Motor neuron (in vitro differentiated cells): ENCODE data around the gene YEATS4. TPM values are rescaled to one million over a fixed set of nuclear protein-coding genes. Genes with fewer than 3 reads are reported as not detected.
"Not testable (repeated sequence)": the region's sequence is repeated elsewhere in the genome, so short reads cannot be mapped to it uniquely, and the experiment has no call there.

Experiments used
- ATAC-seq, 8 experiments: fragments of 200-7000 bp; cut with Tn5 transposase; replicated peaks in 6 of 8; 2 replicates each; pipeline ENCODE4 v1.8.0; 2021; ENCODE audit warnings: mild to moderate bottlenecking in 8 of 8, moderate library complexity in 8 of 8
- H3K27ac ChIP-seq, 2 donors: fragments of 250-450 bp; sonication (Bioruptor Pico); 2 replicates each; pipeline ENCODE4 v1.9.0; 2021; ENCODE audit warnings: antibody characterized with exemption in 2 of 2, mild to moderate bottlenecking in 2 of 2, moderate library complexity in 1 of 2
- H3K4me1 ChIP-seq, 2 donors: fragments of 250-450 bp; sonication (Bioruptor Pico); replicated peaks in 1 of 2; 2 replicates each; pipeline ENCODE4 v1.6.1; 2021; ENCODE audit warnings: antibody characterized with exemption in 2 of 2, mild to moderate bottlenecking in 2 of 2, moderate library complexity in 1 of 2
- H3K4me3 ChIP-seq, 5 donors: fragments of 250-450 bp; sonication (Bioruptor Pico); 2 replicates each; pipeline ENCODE4 v1.9.0; 2021; ENCODE audit warnings: antibody characterized with exemption in 5 of 5, mild to moderate bottlenecking in 5 of 5, moderate library complexity in 4 of 5
- WGBS, 10 experiments: fragments of 450-650 bp; shearing (Covaris generic); methylation state at CpG; one replicate each; pipeline ENCODE4 v1.0.0; 2022; 5-methylcytosine and 5-hydroxymethylcytosine counted together
- in situ Hi-C, 9 experiments: fragments of 400-800 bp; cut with MboI; loops; one replicate each; pipeline ENCODE4 v1.15.0; 2021; ENCODE audit warnings: low sequenced_read_pairs in 9 of 9, low pct_unique_long_range_greater_than_20kb in 2 of 9; ENCODE audit not compliant: unreplicated experiment in 9 of 9
- total RNA-seq, 8 experiments: library from RNA; unstranded; fragments of 300-600 nt; gene quantifications; 2 replicates each; pipeline versions ENCODE4 v1.2.3 to v1.2.4, GENCODE V29; 2022

Gene YEATS4
- 10 to 100 TPM; 16.1 to 33.4 (median 28.5) TPM for total RNA-seq

DNA sequence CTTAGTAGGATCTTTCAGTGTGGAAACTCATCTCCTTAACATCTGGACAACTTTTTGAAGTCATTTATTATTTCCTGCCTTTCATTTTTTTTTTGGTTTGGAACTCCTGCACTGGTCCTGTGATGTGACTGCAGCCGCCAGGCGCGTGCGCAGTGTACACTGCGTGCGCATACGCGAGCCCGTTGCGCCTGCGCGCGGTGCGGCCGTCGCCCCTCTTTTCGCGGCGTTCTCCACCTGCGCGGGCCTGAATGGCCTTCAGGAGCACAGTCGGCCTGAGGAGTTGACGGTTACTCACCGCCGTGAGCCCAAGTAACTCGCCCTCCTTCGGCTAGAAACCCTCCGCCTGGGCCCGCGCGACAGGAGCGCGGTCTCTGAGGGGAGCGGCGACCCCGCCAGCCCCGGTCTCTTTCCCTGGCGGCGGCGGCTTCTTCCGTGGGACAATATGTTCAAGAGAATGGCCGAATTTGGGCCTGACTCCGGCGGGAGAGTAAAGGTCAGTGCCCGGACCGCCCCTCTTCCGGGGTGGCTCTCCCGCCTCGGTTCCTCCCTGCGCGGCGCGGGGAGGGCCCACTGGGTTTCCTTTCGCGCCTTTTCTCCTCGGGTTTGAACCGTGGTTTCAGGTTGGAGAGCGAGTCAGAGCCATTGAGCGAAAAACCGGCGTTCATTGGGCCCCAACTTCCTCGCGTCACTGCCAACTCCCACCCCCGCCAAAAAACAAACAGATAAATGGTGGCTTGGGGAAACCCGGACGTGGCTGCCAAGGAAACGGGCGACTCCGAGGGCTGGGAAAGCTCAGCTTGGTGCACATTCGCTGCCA, at the start of gene YEATS4:
Gene YEATS4, plus strand, starts transcription at position 213 of the 817 bp plus-strand sequence. Its CDS starts 230 bp downstream, at position 443.
- H3K4me1 ChIP-seq: peaks cover 9% of the 10 kb centered on the region in 2 donors
- peak within 1 kb of the TSS; percentile 77 to 85 for H3K27ac ChIP-seq
- peak; percentile 90 to 97 (median 92) for ATAC-seq
- in situ Hi-C loops: no loop called here
- WGBS, 10 experiments: 0 to 3% (median 0%) methylated on average over 1 to 19 of the region's 70 CpGs; no CpG with 5 or more reads in 2 of the 10 experiments
- peak within 1 kb of the TSS; percentile 50 to 89 (median 81) for H3K4me3 ChIP-seq

DNA sequence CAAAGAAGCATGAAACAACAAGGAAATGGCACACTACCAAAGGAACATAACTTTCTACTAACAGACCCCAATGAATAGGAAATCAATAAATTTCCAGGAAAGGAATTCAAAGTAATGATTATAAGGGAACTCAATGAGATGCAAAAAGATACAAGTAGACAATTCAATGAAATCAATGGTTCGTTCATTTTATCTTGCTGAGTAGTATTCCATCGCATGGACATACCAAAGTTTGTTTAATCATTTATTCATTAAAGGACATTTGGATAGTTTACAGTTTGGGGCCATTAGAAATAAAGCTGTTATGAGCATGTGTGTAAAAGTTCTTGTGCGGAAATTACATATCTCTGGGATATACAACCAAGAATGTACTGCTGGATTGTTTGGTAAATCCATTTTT, 46.3 kb upstream of the YEATS4 start:
- 30 to 100% (median 74%) methylated on average over 1 to 3 of the region's 3 CpGs; no CpG with 5 or more reads in 1 of the 10 experiments for whole genome bisulfite sequencing, 10 experiments
- no peak for ATAC-seq

DNA sequence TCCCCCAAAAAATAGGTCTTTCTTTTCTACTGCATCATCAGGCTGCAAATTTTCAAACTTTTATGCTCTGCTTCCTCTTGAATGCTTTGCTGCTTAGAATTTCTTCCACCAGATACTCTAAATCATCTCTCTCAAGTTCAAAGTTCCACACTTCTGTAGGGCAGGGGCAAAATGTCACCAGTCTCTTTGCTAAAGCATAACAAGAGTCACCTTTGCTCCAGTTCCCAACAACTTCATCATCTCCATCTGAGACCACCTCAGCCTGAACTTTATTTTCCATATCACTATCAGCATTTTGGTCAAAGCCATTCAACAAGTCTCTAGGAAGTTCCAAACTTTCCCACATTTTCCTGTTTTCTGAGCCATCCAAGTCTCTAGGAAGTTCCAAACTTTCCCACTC, 42.8 kb upstream of the YEATS4 start:
- in situ Hi-C loops, H3K4me3 ChIP-seq, H3K4me1 ChIP-seq, H3K27ac ChIP-seq, ATAC-seq: not testable (repeated sequence)

More for the DNA sequence above, 46.3 kb upstream of the YEATS4 start:
- in situ Hi-C loops: no loop called here
- Histone ChIP-seq H3K4me1 (no peaks in the 10 kb centered on the region), H3K4me3 (no peak overlapping the region), H3K27ac (no peak overlapping the region)

DNA sequence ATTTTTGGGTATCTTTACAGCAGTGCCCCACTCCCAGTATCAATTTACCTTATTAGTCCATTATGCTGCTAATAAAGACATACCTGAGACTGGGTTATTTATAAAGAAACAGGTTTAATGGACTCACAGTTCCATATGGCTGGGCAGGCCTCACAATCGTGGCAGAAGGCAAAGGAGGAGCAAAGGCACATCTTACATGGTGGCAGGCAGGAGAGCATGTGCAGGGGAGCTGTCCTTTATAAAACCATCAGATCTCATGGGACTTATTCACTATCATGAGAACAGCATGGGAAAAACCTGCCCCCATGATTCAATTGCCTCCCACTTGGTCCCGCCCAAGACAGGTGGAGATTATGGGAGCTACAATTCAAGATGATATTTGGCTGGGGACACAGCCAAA, 42.3 kb upstream of the YEATS4 start:
- in situ Hi-C loops, ATAC-seq, H3K27ac ChIP-seq, H3K4me1 ChIP-seq, H3K4me3 ChIP-seq: not testable (repeated sequence)
- 0 to 100% (median 60%) methylated on average over 1 to 2 of the region's 2 CpGs; no CpG with 5 or more reads in 3 of the 10 experiments for WGBS, 10 experiments

DNA sequence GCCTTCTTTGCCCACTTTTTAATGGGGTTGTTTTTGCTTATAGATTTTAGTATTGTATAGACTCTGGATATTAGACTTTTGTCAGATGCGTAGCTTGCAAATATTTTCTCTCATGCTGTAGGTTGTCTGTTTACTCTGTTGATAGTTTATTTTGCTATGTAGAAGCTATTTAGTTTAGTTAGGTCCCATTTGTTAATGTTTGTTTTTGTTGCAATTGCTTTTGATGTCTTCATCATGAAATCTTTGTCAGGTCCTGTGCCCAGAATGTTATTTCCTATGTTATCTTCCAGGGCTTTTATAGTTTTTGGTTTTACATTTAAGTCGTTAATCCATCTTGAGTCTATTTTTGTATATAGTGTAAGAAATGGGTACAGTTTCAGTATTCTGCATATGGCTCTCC, 41.3 kb upstream of the YEATS4 start:
- Histone ChIP-seq H3K27ac (no peak overlapping the region), H3K4me3 (no peak overlapping the region), H3K4me1 (no peaks in the 10 kb centered on the region)
- WGBS, 10 experiments: 50 to 96% (median 83%) methylated on average over 1 to 2 of the region's 2 CpGs; no CpG with 5 or more reads in 2 of the 10 experiments
- in situ Hi-C loops: no loop called here
- ATAC-seq: no peak

DNA sequence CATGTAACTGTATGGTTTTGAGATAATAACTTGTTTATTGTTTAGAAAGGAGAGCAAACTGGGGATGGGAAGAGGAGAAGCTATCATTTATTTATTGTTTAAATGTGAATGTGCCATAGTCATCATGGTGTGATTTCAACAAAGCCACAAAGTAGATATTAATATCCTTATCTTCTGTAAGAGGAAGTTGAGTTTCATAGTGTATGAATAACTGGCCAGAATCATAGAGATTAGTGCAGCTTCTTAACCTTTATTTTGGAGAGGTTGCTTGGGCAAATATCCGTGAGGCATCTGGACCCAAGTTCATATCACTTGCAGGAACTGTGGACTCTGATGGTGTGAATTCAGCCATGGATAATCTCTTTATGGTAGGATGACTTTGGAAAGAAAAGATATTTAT, 38.2 kb upstream of the YEATS4 start:
- no peak overlapping the region for H3K4me3 ChIP-seq
- no peak overlapping the region for H3K27ac ChIP-seq
- no peaks in the 10 kb centered on the region for H3K4me1 ChIP-seq
- in situ Hi-C loops: no loop called here
- no peak for ATAC-seq
- 88 to 100% (median 100%) methylated on average over 1 of the region's 1 CpG; no CpG with 5 or more reads in 7 of the 10 experiments for WGBS, 10 experiments

DNA sequence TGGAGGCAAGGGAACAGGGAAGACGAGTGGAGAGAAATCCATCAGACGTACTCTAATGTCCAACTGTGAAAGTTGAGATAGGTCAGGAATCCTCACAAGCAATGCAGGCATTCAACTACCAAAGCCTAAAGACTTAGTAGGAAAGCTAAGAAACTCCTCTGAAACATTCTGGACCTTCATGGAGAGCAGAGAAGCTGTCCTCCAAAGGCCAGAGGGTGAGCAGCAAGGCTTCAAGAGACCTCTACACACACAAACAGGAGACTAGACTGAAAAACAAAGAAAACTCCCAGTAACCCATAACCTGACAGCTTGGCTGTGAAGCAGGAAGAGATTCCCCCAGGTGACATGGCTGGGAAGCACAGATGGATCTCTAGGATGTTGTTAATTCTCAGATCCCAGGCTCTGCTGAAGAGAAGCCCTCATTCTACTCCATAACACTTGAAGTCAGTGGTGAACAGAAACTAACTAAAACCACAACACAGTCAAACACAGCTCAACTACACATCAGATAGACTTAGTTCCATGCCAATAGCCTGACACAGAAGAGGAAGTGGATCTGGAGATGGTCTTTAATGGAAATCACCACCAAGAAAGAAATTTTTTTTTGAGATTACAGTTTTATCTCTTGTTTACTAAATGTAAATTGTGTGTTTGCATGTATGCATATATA, 34.6 kb upstream of the YEATS4 start:
- in situ Hi-C loops: no loop called here
- WGBS, 10 experiments: 0 to 100% (median 80%) methylated on average over 1 to 2 of the region's 2 CpGs; no CpG with 5 or more reads in 5 of the 10 experiments
- Histone ChIP-seq H3K4me1 (no peaks in the 10 kb centered on the region), H3K4me3 (no peak overlapping the region), H3K27ac (no peak overlapping the region)
- ATAC-seq: no peak

DNA sequence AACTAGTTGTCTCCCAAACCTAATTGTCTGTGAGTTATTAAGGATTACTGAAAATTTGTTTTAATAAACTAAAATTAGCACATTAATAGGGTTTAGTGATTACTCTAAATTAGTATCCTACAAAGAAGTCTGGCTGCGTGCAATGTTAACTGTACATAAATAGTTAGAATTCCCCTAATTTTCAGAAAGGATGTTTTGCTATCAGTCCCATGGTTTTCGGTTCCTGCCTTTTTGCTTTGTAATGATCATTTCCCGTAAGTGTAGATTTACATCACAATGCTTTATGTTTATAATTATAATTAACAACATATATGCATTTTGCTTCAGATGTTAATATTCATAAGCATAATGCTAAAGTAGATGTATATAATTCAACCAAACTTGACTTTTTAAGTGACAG, 31.1 kb upstream of the YEATS4 start:
- no peaks in the 10 kb centered on the region for H3K4me1 ChIP-seq
- WGBS, 10 experiments: 22 to 93% (median 78%) methylated on average over 2 to 3 of the region's 3 CpGs
- in situ Hi-C loops: no loop called here
- no peak overlapping the region for H3K4me3 ChIP-seq
- H3K27ac ChIP-seq: no peak overlapping the region
- ATAC-seq: no peak

DNA sequence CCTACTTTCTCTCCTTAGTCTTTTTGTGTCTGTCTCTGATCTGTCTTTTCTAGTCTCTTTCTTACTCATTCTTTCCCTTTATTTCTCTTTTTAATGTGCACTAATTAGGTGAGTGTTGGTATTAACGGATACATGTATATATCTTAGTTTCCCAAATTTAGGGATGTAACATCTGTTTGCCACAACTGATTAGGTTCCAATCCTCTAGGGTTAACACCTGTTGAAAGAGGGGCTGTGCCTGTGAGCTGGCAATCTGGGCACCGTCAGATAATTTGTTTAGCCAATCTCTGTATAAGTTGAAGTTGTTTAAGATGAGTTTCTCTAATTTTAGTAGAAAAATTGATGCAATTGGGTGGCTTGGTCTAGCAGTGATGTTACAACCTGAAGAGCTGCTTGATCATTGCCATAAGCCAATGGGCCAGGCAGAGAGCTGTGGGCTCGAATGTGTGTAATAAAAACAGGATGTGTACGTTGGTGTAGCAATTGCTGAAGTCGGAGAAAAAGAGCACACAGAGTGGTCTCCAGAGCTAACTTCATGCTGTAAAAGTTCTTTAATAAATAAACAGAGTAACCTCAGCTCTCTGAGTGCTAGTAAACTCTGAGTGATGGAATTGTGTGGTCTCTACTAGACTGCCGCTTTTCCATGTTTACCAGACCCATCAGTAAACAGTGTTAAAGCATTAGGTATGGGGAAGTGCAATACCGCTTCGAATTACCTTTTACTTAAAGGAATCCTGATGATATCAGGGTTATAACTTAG, 29.7 kb upstream of the YEATS4 start:
- in situ Hi-C loops: no loop called here
- Histone ChIP-seq H3K4me1 (no peaks in the 10 kb centered on the region), H3K27ac (no peak overlapping the region), H3K4me3 (no peak overlapping the region)
- WGBS, 10 experiments: 38 to 87% (median 82%) methylated on average over 1 to 8 of the region's 8 CpGs
- ATAC-seq: no peak

DNA sequence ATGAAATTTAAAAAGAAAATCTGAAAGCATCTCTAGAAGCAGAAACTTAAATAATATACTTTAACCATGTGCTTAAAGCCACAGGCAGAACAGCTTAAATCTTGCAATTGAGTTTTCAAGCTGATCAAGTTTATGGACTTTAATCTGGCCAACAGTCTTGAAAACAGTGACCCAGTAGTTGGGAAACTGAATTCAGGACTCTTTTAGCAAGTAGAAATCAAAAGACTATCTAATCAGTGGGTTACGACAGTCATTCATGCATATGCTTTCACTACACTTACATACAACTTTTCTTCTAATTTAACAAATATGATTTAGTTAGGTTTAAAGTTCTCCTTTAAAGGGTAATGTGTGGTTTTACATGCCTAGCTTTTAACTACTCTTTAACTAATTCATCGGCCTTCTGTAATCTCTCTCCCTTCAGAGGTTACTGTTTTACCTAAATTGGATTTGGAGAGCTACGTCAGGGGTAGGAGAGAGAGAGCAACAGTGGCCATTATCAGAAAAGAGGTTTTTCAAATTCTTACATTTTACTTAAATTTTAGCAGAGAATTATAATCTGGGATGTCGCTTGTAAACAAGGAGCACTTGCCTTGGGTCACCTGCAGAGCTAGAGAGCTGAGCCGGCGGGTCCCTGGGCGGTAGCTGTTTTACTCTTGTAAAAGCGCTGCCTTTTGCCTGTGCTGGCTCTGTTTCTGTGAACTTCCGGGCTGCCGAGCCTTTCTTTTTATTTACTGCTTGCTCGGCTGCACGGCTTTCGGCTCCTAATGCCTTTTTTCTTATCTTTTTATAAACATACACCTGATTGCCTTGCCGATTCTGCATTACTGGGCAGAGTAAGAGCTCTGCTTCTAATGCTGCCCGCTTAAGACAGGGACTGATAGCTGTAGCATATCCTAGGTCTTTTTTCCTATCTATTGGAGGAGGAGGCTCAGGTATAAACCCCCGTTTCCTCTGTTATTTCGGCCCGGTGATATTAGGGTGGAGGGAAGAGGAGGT, 28.8 kb upstream of the YEATS4 start:
- Histone ChIP-seq H3K27ac (no peak overlapping the region), H3K4me1 (no peaks in the 10 kb centered on the region), H3K4me3 (peak overlapping the region; percentile 10 to 26 (median 18))
- peak; percentile 61 to 78 (median 73) for ATAC-seq
- 6 to 31% (median 17%) methylated on average over 3 to 13 of the region's 18 CpGs for WGBS, 10 experiments
- in situ Hi-C loops: no loop called here

DNA sequence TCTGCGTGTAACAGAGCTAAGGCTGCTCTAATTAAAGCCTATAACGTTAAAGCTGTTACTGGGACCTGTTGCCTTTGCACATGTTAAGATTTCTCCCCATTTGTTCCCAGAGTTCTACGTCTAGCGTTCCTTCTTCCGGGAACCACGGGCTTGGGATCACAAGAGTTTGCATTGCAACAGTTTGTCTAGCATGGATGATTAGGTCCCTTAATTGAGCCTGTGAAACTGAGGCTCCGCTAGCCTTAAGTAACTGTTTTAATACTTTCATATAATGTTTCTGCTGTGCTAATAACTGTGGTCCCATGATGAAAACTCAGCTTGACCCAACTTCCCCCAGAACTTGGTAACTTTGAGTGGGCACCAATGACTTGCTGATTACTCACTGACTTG, 28.0 kb upstream of the YEATS4 start:
- WGBS, 10 experiments: 0 to 94% (median 32%) methylated on average over 2 to 7 of the region's 7 CpGs; no CpG with 5 or more reads in 1 of the 10 experiments
- Histone ChIP-seq H3K4me1 (no peaks in the 10 kb centered on the region), H3K27ac (no peak overlapping the region), H3K4me3 (peak overlapping the region in 2 of 5 donors; percentile 18 to 26)
- in situ Hi-C loops: no loop called here
- peak in 5 of 8 experiments; percentile 10 to 53 (median 33) for ATAC-seq
